Suprapubic skin (tissue), 3 donors: ENCODE measurements around the gene OR6K2.

Experiments
- CTCF ChIP-seq, 2 donors: fragments of 200-600 bp in 1 of 2; fragments of 450-650 bp in 1 of 2; sonication (generic) in 1 of 2; IDR thresholded peaks; one replicate each; pipeline ENCODE4 v1.5.1; 2016 to 2019; ENCODE audit warnings: antibody characterized with exemption in 2 of 2, mild to moderate bottlenecking in 1 of 2, moderate library complexity in 1 of 2
- EP300 ChIP-seq: sonication (generic); formaldehyde crosslinking; IDR thresholded peaks from one replicate; pipeline ENCODE4 v1.6.1; 2017; ENCODE audit warnings: antibody characterized with exemption

- TF ChIP-seq EP300 (no peak), CTCF (IDR thresholded peaks at IDR 0.05) (no peak)
These were observed 20.2 kb upstream of the OR6K2 start, which contains the start of gene OR6K3 for GRCh38 chr1:158720620-158721019.
